GM12891 (cell line): Measurements from ENCODE around the gene PICALM. TPM values are rescaled to one million over a fixed set of nuclear protein-coding genes. Genes with fewer than 3 reads are reported as not detected.
"Not testable (repeated sequence)": the region's sequence is repeated elsewhere in the genome, so short reads cannot be mapped to it uniquely, and the experiment has no call there.

Experiments
- DNase-seq: peaks from one replicate; pipeline ENCODE4 v3.0.0; 2011; ENCODE audit warnings: low spot score; ENCODE audit not compliant: insufficient read length
- FAIRE-seq: peaks from 2 replicates; lab custom pipeline; 2011; peaks lifted over from hg19 to GRCh38; lab: Jason Lieb, UNC
- PAX5 ChIP-seq: IDR thresholded peaks from 2 replicates; pipeline ENCODE4 v1.6.1; 2011; ENCODE audit warnings: low read length, moderate library complexity, mild to moderate bottlenecking; ENCODE audit not compliant: insufficient read depth, severe bottlenecking
- POLR2A ChIP-seq: IDR thresholded peaks from 2 replicates; pipeline ENCODE4 v1.6.1; 2011; ENCODE audit warnings: low read depth, low read length, control low read depth
- POLR2AphosphoS5 ChIP-seq: IDR thresholded peaks from 2 replicates; pipeline ENCODE4 v1.6.1; 2011; ENCODE audit warnings: low read depth, low read length, control low read depth
- POU2F2 ChIP-seq: IDR thresholded peaks from 2 replicates; pipeline ENCODE4 v1.6.1; 2011; ENCODE audit warnings: low read depth, mild to moderate bottlenecking, control low read depth, low read length, moderate library complexity
- SPI1 ChIP-seq: IDR thresholded peaks from 2 replicates; pipeline ENCODE4 v1.6.1; 2011; ENCODE audit warnings: low read depth, low read length, control low read depth
- TAF1 ChIP-seq: IDR thresholded peaks from 2 replicates; pipeline ENCODE4 v1.6.1; 2011; ENCODE audit warnings: low read depth, low read length, control low read depth
- polyA plus RNA-seq: library from polyadenylated mRNA; unstranded; fragments of >200 nt; gene quantifications from one replicate; pipeline ENCODE4 v1.2.1, GENCODE V29; 2012; ENCODE audit warnings: low read depth, missing spikeins, inconsistent platforms; ENCODE audit not compliant: missing spikeins

Gene PICALM
- 14.8 TPM for polyA plus RNA-seq

GRCh38 chr11:86068951-86069407, at the start of gene PICALM:
PICALM (minus strand) TSS chr11:86069084; CDS start chr11:86068780, 304 bp downstream.
- FAIRE-seq: peak; percentile 96

GRCh38 chr11:86118253-86118652, 49.4 kb upstream of the PICALM start:
- TF ChIP-seq POLR2AphosphoS5 (no peak), POLR2A (no peak), POU2F2 (no peak), PAX5 (no peak), SPI1 (no peak), TAF1 (no peak)
- FAIRE-seq (no peak), DNase-seq (no peak)

More at GRCh38 chr11:86068951-86069407, at the start of gene PICALM:
- peak; percentile 82 for DNase-seq
- peak; percentile 74 for TF ChIP-seq TAF1
- TF ChIP-seq PAX5: no peak
- peak; percentile 60 for TF ChIP-seq SPI1
- TF ChIP-seq POU2F2: peak; percentile 27; the same call in 1 of the 2 replicates
- TF ChIP-seq POLR2A: peak; percentile 61

- FAIRE-seq: no peak
- no peak for DNase-seq
- no peak for TF ChIP-seq SPI1
- TF ChIP-seq TAF1: no peak
- no peak for TF ChIP-seq PAX5
- TF ChIP-seq POLR2AphosphoS5: no peak
- no peak for TF ChIP-seq POU2F2
Observed at GRCh38 chr11:86117712-86118063, 48.8 kb upstream of the PICALM start.

- no peak for DNase-seq
- FAIRE-seq: peak; percentile 62
- no peak for TF ChIP-seq POLR2A
- no peak for TF ChIP-seq SPI1
- TF ChIP-seq TAF1: no peak
- TF ChIP-seq PAX5: no peak
- no peak for TF ChIP-seq POLR2AphosphoS5
- TF ChIP-seq POU2F2: no peak
Observed at GRCh38 chr11:86117001-86117711, 48.3 kb upstream of the PICALM start.

- TF ChIP-seq POLR2A: peak; percentile 35; the same call in 1 of the 2 replicates
- no peak for TF ChIP-seq POU2F2
- no peak for TF ChIP-seq TAF1
- FAIRE-seq (peak; percentile 26), DNase-seq (peak; percentile 31)
Observed at GRCh38 chr11:86116386-86116726, 47.5 kb upstream of the PICALM start.

GRCh38 chr11:86115542-86116385, 46.9 kb upstream of the PICALM start:
- TF ChIP-seq PAX5 (no peak), SPI1 (peak; percentile 81), POLR2A (no peak), TAF1 (no peak)
- no peak for DNase-seq
- peak; percentile 23 for FAIRE-seq

- TF ChIP-seq POU2F2 (no peak), SPI1 (no peak), TAF1 (no peak), POLR2A (no peak), POLR2AphosphoS5 (no peak), PAX5 (no peak)
- peak; percentile 47 for FAIRE-seq
- no peak for DNase-seq
Observed at GRCh38 chr11:86108890-86109638, 40.2 kb upstream of the PICALM start.

GRCh38 chr11:86108191-86108590, 39.3 kb upstream of the PICALM start:
- DNase-seq: no peak
- no peak for FAIRE-seq

GRCh38 chr11:86106916-86107315, 38.0 kb upstream of the PICALM start:
- TF ChIP-seq TAF1 (no peak), PAX5 (no peak), SPI1 (no peak), POLR2AphosphoS5 (no peak)
- DNase-seq: no peak
- FAIRE-seq: no peak

More at GRCh38 chr11:86108191-86108590, 39.3 kb upstream of the PICALM start:
- TF ChIP-seq POLR2A (no peak), POLR2AphosphoS5 (no peak), SPI1 (no peak), PAX5 (no peak), TAF1 (no peak), POU2F2 (no peak)

GRCh38 chr11:86106031-86106430, 37.1 kb upstream of the PICALM start:
- DNase-seq, FAIRE-seq: not testable (repeated sequence)

GRCh38 chr11:86105601-86106000, 36.7 kb upstream of the PICALM start:
- DNase-seq, FAIRE-seq: not testable (repeated sequence)
